ENCODE measurements around the gene MTHFD2L.

Gene MTHFD2L

DNA sequence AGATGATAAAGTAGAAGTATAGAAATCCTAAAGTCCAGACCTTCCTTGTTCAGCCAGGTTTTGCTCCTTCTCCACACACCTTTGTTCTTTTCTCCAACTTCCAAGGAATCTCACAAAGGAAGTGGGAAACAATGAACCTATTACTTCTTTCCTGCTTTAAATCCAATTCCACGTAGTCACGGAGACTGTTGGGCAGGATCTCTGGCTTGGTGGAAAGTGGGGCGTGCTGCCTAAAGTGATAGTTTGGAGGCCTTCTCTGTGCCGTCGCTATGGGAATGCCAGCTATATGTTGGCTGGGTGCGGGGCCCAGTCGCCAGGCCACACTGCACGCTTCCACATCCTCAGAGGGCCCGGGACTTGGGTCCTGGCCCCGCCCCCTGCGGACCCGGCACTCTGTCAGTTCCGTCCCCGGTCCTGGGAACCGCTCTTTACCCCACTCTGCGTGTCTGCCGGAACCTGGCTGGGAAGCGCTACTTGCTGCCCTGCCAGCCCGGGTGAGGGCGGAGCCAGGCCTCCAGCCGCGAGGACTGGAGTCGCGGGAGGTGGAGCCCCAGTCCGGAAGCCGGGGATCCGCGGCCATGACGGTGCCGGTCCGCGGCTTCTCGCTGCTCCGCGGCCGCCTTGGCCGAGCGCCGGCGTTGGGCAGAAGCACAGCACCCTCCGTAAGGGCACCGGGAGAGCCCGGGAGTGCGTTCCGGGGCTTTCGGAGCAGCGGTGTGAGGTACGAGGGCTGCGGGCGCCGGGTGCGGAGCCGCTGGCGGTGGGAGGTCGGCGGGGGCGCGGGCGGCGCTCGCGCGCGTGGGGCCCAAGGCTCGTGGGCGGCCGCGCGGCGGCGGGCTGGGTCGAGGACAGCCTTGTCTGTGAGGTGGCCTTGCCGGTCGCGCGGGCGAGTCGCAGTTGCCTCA is at the start of gene MTHFD2L:
Gene MTHFD2L, plus strand, starts transcription at position 558 of the 905 bp plus-strand sequence. Its CDS starts 21 bp downstream, at position 579.
- Histone ChIP-seq H3K4me1 (ENCODE audit: control insufficient read depth in 2 of 2, insufficient read depth in 2 of 2, low read length in 2 of 2) (peaks cover 7 to 28% of the 10 kb centered on the region in 2 donors), H3K9me3 (ENCODE audit: control insufficient read depth in 2 of 2, low read length in 2 of 2) (no peaks in the 10 kb centered on the region), H3K4me3 (ENCODE audit: low read length in 2 of 2) (peak within 1 kb of the TSS; percentile 86 to 90), H3K9ac (ENCODE audit: low read depth in 1 of 2, low read length in 2 of 2) (peak within 1 kb of the TSS; percentile 77 to 83), H3K36me3 (ENCODE audit: control insufficient read depth in 2 of 2, insufficient read depth in 2 of 2, low read length in 2 of 2) (peaks cover 3% of the 10 kb centered on the region in 2 donors), H3K27me3 (ENCODE audit: control insufficient read depth in 2 of 2, insufficient read depth in 2 of 2, low read length in 2 of 2) (no peaks in the 10 kb centered on the region), H3K27ac (ENCODE audit: low read depth in 2 of 2, low read length in 2 of 2) (peak within 1 kb of the TSS; percentile 90 to 93)

DNA sequence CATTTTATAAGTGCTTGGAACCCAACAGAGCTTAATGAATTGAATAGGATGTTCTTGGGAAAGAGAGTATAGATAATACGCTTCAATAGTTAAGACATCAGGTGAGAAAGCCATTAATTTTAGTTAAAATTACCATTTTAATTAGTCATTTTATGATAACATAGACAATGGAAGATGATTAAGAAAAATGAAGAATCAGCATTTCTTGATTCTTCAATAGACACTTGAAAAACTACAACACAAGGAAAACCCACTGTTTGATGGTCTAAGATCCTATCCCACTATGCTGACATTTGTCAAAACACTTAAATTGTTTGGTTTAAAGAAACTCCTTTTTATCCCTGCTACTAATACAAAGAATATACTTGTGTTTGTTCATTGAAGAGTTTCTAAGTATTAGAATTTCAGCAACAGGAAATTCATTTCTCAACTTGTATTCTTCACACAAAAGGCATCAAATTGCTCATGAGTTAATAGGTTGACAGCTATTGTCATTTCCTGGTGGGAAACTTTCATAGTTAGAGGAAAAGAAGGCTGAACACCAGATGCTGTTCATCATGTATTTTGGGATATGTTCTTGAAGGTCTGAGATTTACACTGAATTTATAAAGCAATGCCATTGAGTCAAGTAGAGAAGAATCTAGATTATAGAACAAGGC is 49.3 kb upstream of the MTHFD2L start:
- Histone ChIP-seq H3K36me3 (ENCODE audit: control insufficient read depth in 2 of 2, insufficient read depth in 2 of 2, low read length in 2 of 2) (no peaks in the 10 kb centered on the region), H3K9me3 (ENCODE audit: control insufficient read depth in 2 of 2, low read length in 2 of 2) (no peaks in the 10 kb centered on the region), H3K27ac (ENCODE audit: low read depth in 2 of 2, low read length in 2 of 2) (peak overlapping the region in 1 of 2 donors; percentile 32), H3K4me1 (ENCODE audit: control insufficient read depth in 2 of 2, insufficient read depth in 2 of 2, low read length in 2 of 2) (peaks cover 0 to 38% of the 10 kb centered on the region in 2 donors), H3K9ac (ENCODE audit: low read depth in 1 of 2, low read length in 2 of 2) (no peak overlapping the region), H3K27me3 (ENCODE audit: control insufficient read depth in 2 of 2, insufficient read depth in 2 of 2, low read length in 2 of 2) (no peaks in the 10 kb centered on the region), H3K4me3 (ENCODE audit: low read length in 2 of 2) (no peak overlapping the region)

GRCh38 chr4:74109116-74109869 is 48.6 kb upstream of the MTHFD2L start:
- Histone ChIP-seq H3K9me3 (ENCODE audit: control insufficient read depth in 2 of 2, low read length in 2 of 2) (no peaks in the 10 kb centered on the region), H3K4me1 (ENCODE audit: control insufficient read depth in 2 of 2, insufficient read depth in 2 of 2, low read length in 2 of 2) (peaks cover 0 to 35% of the 10 kb centered on the region in 2 donors), H3K27me3 (ENCODE audit: control insufficient read depth in 2 of 2, insufficient read depth in 2 of 2, low read length in 2 of 2) (no peaks in the 10 kb centered on the region), H3K27ac (ENCODE audit: low read depth in 2 of 2, low read length in 2 of 2) (peak overlapping the region; percentile 3 to 32), H3K9ac (ENCODE audit: low read depth in 1 of 2, low read length in 2 of 2) (no peak overlapping the region), H3K36me3 (ENCODE audit: control insufficient read depth in 2 of 2, insufficient read depth in 2 of 2, low read length in 2 of 2) (no peaks in the 10 kb centered on the region), H3K4me3 (ENCODE audit: low read length in 2 of 2) (no peak overlapping the region)

- Histone ChIP-seq H3K4me3 (ENCODE audit: low read length in 2 of 2) (no peak overlapping the region), H3K27me3 (ENCODE audit: control insufficient read depth in 2 of 2, insufficient read depth in 2 of 2, low read length in 2 of 2) (no peaks in the 10 kb centered on the region), H3K9ac (ENCODE audit: low read depth in 1 of 2, low read length in 2 of 2) (no peak overlapping the region), H3K4me1 (ENCODE audit: control insufficient read depth in 2 of 2, insufficient read depth in 2 of 2, low read length in 2 of 2) (peaks cover 0 to 32% of the 10 kb centered on the region in 2 donors), H3K9me3 (ENCODE audit: control insufficient read depth in 2 of 2, low read length in 2 of 2) (no peaks in the 10 kb centered on the region), H3K27ac (ENCODE audit: low read depth in 2 of 2, low read length in 2 of 2) (peak overlapping the region; percentile 3 to 32), H3K36me3 (ENCODE audit: control insufficient read depth in 2 of 2, insufficient read depth in 2 of 2, low read length in 2 of 2) (no peaks in the 10 kb centered on the region)
These were observed 47.9 kb upstream of the MTHFD2L start for GRCh38 chr4:74109870-74110605.

DNA sequence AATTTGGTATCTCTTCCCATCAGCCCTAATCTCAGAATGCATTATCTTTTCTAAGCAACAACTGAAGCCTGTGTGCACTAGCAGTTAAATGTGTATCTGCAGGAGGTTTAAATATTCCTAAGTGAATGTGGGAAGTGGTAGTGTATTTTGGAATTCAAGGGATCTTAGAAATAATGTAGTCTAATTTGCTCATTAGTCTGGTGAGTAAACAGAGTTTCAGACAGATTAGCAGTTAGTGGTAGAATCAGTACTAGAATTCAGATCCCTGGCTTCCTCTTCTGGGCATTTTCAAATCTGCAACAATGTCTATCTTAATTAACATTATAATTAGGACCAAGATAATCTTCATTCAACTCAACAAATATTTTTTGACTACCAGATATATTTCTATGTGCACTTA is 47.2 kb upstream of the MTHFD2L start:
- Histone ChIP-seq H3K9me3 (ENCODE audit: control insufficient read depth in 2 of 2, low read length in 2 of 2) (no peaks in the 10 kb centered on the region), H3K4me3 (ENCODE audit: low read length in 2 of 2) (no peak overlapping the region), H3K27ac (ENCODE audit: low read depth in 2 of 2, low read length in 2 of 2) (no peak overlapping the region), H3K36me3 (ENCODE audit: control insufficient read depth in 2 of 2, insufficient read depth in 2 of 2, low read length in 2 of 2) (no peaks in the 10 kb centered on the region), H3K27me3 (ENCODE audit: control insufficient read depth in 2 of 2, insufficient read depth in 2 of 2, low read length in 2 of 2) (no peaks in the 10 kb centered on the region), H3K9ac (ENCODE audit: low read depth in 1 of 2, low read length in 2 of 2) (no peak overlapping the region), H3K4me1 (ENCODE audit: control insufficient read depth in 2 of 2, insufficient read depth in 2 of 2, low read length in 2 of 2) (peaks cover 0 to 29% of the 10 kb centered on the region in 2 donors)

DNA sequence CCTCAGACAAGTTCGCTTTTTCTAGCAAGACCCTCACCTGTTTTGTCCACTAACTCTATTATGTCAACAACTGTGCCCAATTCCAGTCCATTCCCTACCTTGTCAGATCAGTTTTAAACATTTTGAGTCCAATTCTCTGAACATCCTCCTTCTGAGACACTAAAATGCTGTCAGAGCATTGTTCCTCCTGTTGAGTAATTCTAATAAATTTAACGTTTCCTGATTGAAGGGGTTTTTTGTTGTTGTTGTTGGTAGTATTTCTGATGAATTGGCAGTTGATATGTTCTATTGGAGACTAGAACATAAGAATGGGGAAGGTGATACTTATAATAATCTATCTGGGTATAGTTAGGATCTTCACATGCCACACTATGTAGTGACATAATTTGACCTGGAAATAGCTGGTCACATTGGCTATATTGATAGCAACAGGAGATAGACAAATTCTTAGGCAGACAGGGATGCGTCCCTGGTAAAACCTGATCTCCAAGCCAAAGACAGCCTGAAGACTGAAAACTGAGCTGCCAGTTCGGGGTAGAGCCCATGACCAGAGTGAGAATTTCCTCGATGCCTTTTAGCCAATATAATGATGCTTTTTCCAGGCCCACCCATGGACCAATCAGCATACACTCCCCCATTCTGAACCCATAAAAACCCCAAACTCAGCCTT is 46.5 kb upstream of the MTHFD2L start:
- Histone ChIP-seq H3K4me3 (ENCODE audit: low read length in 2 of 2) (no peak overlapping the region), H3K27me3 (ENCODE audit: control insufficient read depth in 2 of 2, insufficient read depth in 2 of 2, low read length in 2 of 2) (no peaks in the 10 kb centered on the region), H3K36me3 (ENCODE audit: control insufficient read depth in 2 of 2, insufficient read depth in 2 of 2, low read length in 2 of 2) (no peaks in the 10 kb centered on the region), H3K4me1 (ENCODE audit: control insufficient read depth in 2 of 2, insufficient read depth in 2 of 2, low read length in 2 of 2) (peaks cover 0 to 27% of the 10 kb centered on the region in 2 donors), H3K9ac (ENCODE audit: low read depth in 1 of 2, low read length in 2 of 2) (peak overlapping the region in 1 of 2 donors; percentile 42), H3K27ac (ENCODE audit: low read depth in 2 of 2, low read length in 2 of 2) (peak overlapping the region; percentile 34 to 67), H3K9me3 (ENCODE audit: control insufficient read depth in 2 of 2, low read length in 2 of 2) (no peaks in the 10 kb centered on the region)

- Histone ChIP-seq H3K4me3 (ENCODE audit: low read length in 2 of 2) (no peak overlapping the region), H3K9ac (ENCODE audit: low read depth in 1 of 2, low read length in 2 of 2) (peak overlapping the region in 1 of 2 donors; percentile 42), H3K27me3 (ENCODE audit: control insufficient read depth in 2 of 2, insufficient read depth in 2 of 2, low read length in 2 of 2) (no peaks in the 10 kb centered on the region), H3K4me1 (ENCODE audit: control insufficient read depth in 2 of 2, insufficient read depth in 2 of 2, low read length in 2 of 2) (peaks cover 0 to 27% of the 10 kb centered on the region in 2 donors), H3K9me3 (ENCODE audit: control insufficient read depth in 2 of 2, low read length in 2 of 2) (no peaks in the 10 kb centered on the region), H3K27ac (ENCODE audit: low read depth in 2 of 2, low read length in 2 of 2) (peak overlapping the region; percentile 34 to 67), H3K36me3 (ENCODE audit: control insufficient read depth in 2 of 2, insufficient read depth in 2 of 2, low read length in 2 of 2) (no peaks in the 10 kb centered on the region)
These were observed 45.9 kb upstream of the MTHFD2L start for GRCh38 chr4:74111990-74112389.

DNA sequence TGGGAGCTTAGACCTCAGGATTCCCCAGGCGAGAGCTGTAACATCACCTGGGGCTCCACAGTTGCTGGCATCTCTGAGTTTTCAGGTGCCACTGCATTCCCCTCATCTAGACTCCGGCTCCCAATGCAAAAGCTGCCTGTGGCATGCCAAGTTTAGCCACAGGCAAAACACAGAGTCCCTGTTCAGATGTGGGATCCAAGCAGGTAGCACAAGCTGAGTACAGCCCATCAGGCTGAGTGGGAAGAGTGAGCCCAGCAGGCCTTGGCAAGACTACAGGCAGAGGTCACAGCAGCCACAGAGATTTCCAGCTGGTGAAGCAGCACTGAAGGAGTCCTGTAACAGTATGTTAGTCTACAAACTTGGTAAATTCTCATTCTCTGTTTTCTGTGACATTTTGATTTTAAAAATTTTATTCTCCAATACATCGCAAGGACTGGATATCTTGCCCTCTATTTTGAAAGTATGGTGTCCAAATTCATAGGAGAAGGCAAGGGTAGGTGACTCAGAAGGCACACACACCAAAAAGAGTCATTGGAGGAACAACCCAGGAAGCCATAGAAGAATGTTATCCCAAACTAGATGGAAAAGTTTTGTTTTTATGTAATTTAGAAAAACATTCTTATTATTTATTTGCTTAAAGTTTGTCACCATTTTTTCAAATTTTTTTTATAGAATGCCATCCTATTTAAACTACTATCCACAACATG is 45.4 kb upstream of the MTHFD2L start:
- Histone ChIP-seq H3K27me3 (ENCODE audit: control insufficient read depth in 2 of 2, insufficient read depth in 2 of 2, low read length in 2 of 2) (no peaks in the 10 kb centered on the region), H3K27ac (ENCODE audit: low read depth in 2 of 2, low read length in 2 of 2) (peak overlapping the region in 1 of 2 donors; percentile 50), H3K4me3 (ENCODE audit: low read length in 2 of 2) (no peak overlapping the region), H3K9me3 (ENCODE audit: control insufficient read depth in 2 of 2, low read length in 2 of 2) (no peaks in the 10 kb centered on the region), H3K9ac (ENCODE audit: low read depth in 1 of 2, low read length in 2 of 2) (no peak overlapping the region), H3K4me1 (ENCODE audit: control insufficient read depth in 2 of 2, insufficient read depth in 2 of 2, low read length in 2 of 2) (peaks cover 3 to 33% of the 10 kb centered on the region in 2 donors), H3K36me3 (ENCODE audit: control insufficient read depth in 2 of 2, insufficient read depth in 2 of 2, low read length in 2 of 2) (no peaks in the 10 kb centered on the region)

DNA sequence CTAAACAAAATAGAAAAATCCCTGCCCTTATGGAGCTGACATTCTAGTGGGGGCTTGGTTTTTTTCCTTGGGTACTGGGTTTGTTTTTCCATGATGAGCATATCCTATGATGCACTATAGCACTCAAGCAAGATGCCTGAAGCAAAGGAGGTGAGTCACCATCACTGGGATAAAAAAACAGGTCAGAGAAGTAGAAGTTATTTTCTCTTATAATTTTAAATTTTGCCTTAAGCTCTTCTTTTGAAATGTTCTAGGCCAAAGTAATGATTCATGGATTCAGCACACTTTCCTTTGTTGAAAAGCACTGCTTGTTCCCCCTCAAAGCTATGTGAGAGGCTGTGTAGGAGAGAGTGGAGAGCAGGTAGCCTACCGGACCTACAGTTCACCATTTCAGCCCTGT is 43.7 kb upstream of the MTHFD2L start:
- H3K27me3 ChIP-seq (ENCODE audit: control insufficient read depth in 2 of 2, insufficient read depth in 2 of 2, low read length in 2 of 2), result no peaks in the 10 kb centered on the region
- H3K4me1 ChIP-seq (ENCODE audit: control insufficient read depth in 2 of 2, insufficient read depth in 2 of 2, low read length in 2 of 2), result peaks cover 4 to 32% of the 10 kb centered on the region in 2 donors
- no peak overlapping the region for H3K27ac ChIP-seq (ENCODE audit: low read depth in 2 of 2, low read length in 2 of 2)
- no peak overlapping the region for H3K9ac ChIP-seq (ENCODE audit: low read depth in 1 of 2, low read length in 2 of 2)
- no peaks in the 10 kb centered on the region for H3K9me3 ChIP-seq (ENCODE audit: control insufficient read depth in 2 of 2, low read length in 2 of 2)
- no peak overlapping the region for H3K4me3 ChIP-seq (ENCODE audit: low read length in 2 of 2)
- H3K36me3 ChIP-seq (ENCODE audit: control insufficient read depth in 2 of 2, insufficient read depth in 2 of 2, low read length in 2 of 2), result no peaks in the 10 kb centered on the region

Measured in mucosa of rectum (tissue), 2 donors.